Activated CD4-positive, alpha-beta memory T cell treated with anti-CD3 and anti-CD28 coated beads, Interleukin-2, amount 10 ng/mL, durations not matched to agents 7 days and 5 days (primary cell): ENCODE results near the gene CEL. TPM values are rescaled to one million over a fixed set of nuclear protein-coding genes. Genes with fewer than 3 reads are reported as not detected.
A peak's percentile ranks its signal among the peaks of the same experiment; 100 is the strongest.
"Not testable (repeated sequence)": the region's sequence is repeated elsewhere in the genome, so short reads cannot be mapped to it uniquely, and the experiment has no call there.

Experiments used
- CTCF ChIA-PET: fragments of 350-600 bp; sonication (Branson Sonifier 250); formaldehyde crosslinking; loops from one replicate; lab custom pipeline; 2021; ENCODE audit warnings: antibody characterized with exemption, inconsistent platforms; lab: Charles Lee
- POLR2A ChIA-PET: fragments of 350-600 bp; sonication (Branson Sonifier 250); formaldehyde crosslinking; loops from one replicate; lab custom pipeline; 2021; ENCODE audit warnings: antibody characterized with exemption; lab: Charles Lee
- DNase-seq: peaks from one replicate; pipeline ENCODE4 v3.0.0-alpha.2; 2020
- H3K27ac Mint-ChIP-seq: one replicate; pipeline ENCODE4 v1.8.0; 2021; ENCODE audit warnings: mild to moderate bottlenecking, mixed read lengths
- H3K27me3 Mint-ChIP-seq: one replicate; pipeline ENCODE4 v1.8.0; 2021; ENCODE audit warnings: mixed read lengths
- H3K36me3 Mint-ChIP-seq: one replicate; pipeline ENCODE4 v1.8.0; 2021; ENCODE audit warnings: low read depth, mixed read lengths
- H3K4me1 Mint-ChIP-seq: one replicate; pipeline ENCODE4 v1.8.0; 2021; ENCODE audit warnings: mixed read lengths
- H3K4me3 Mint-ChIP-seq: one replicate; pipeline ENCODE4 v1.8.0; 2021; ENCODE audit warnings: mild to moderate bottlenecking, mixed read lengths
- H3K9me3 Mint-ChIP-seq: one replicate; pipeline ENCODE4 v1.8.0; 2021; ENCODE audit warnings: mixed read lengths
- total RNA-seq, 2 experiments: library from RNA; stranded (reverse); gene quantifications; one replicate each; pipeline ENCODE4 v1.2.3, GENCODE V29; 2021

CEL gene
- 1 to 10 TPM; 1.1 to 1.4 TPM for total RNA-seq

GRCh38 chr9:133061764-133062145, at the start of gene CEL:
Gene CEL, plus strand, starts transcription at chr9:133061981. Its CDS starts 22 bp downstream, at chr9:133062003.
- H3K36me3 Mint-ChIP-seq: peaks cover 17% of the 10 kb centered on the region
- CTCF ChIA-PET: interaction anchor here (2.6 kb wide), 1 partner anchor 40 kb away, joined by 6 read pairs; no protein-coding TSS in a partner anchor
- DNase-seq, H3K4me3 Mint-ChIP-seq, H3K9me3 Mint-ChIP-seq, POLR2A ChIA-PET, H3K27ac Mint-ChIP-seq, H3K27me3 Mint-ChIP-seq: not testable (repeated sequence)
- peaks cover 42% of the 10 kb centered on the region for H3K4me1 Mint-ChIP-seq

DNA sequence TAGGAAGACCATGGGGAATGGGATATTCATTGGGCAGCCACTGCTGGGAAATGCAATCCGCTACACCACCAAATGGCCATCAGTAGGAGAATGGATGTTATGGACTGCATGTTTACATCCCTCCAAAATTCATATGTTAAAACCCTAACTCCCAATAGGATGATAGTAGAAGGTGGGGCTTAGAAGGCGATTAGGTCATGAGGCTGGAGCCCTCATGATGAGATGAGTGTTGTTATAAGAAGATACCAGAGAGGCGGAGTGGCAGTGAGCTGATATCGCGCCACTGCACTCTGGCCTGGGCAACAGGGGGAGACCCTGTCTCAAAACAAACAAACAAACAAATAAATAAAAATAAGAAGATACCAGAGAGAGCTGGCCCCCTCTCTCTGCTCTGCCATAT, 47.1 kb upstream of the CEL start:
- DNase-seq: no peak
- no peak overlapping the region for H3K4me3 Mint-ChIP-seq
- CTCF ChIA-PET: interaction anchor here (2.4 kb wide), 1 partner anchor 8 kb away, joined by 14 read pairs; no protein-coding TSS in a partner anchor
- no peak overlapping the region for H3K27ac Mint-ChIP-seq
- H3K9me3 Mint-ChIP-seq: no peaks in the 10 kb centered on the region
- H3K4me1 Mint-ChIP-seq: no peaks in the 10 kb centered on the region
- POLR2A ChIA-PET: no interaction called here
- H3K36me3 Mint-ChIP-seq: no peaks in the 10 kb centered on the region
- peaks cover 28% of the 10 kb centered on the region for H3K27me3 Mint-ChIP-seq

GRCh38 chr9:133023117-133023890, 38.5 kb upstream of the CEL start:
- peak; percentile 76 for DNase-seq
- peak overlapping the region; percentile 44 for H3K4me3 Mint-ChIP-seq
- ChIA-PET POLR2A (interaction anchor here (0.9 to 1.8 kb wide), 5 partner anchors 8 to 125 kb away, joined by 3 to 14 read pairs (median 4); partner anchors contain the start of gene GTF3C5), CTCF (interaction anchor here (0.8 to 4.3 kb wide), 14 partner anchors 8 to 218 kb away, joined by 3 to 54 read pairs (median 4); partner anchors contain the start of gene GTF3C5)
- no peaks in the 10 kb centered on the region for H3K9me3 Mint-ChIP-seq
- H3K27me3 Mint-ChIP-seq: peaks cover 4% of the 10 kb centered on the region
- peaks cover 20% of the 10 kb centered on the region for H3K4me1 Mint-ChIP-seq
- H3K27ac Mint-ChIP-seq: peak overlapping the region; percentile 49
- no peaks in the 10 kb centered on the region for H3K36me3 Mint-ChIP-seq

GRCh38 chr9:133026426-133026825, 35.4 kb upstream of the CEL start:
- CTCF ChIA-PET: no interaction called here
- H3K27ac Mint-ChIP-seq: no peak overlapping the region
- peaks cover 10% of the 10 kb centered on the region for H3K36me3 Mint-ChIP-seq
- no peaks in the 10 kb centered on the region for H3K9me3 Mint-ChIP-seq
- no peak for DNase-seq
- H3K27me3 Mint-ChIP-seq: peaks cover under 1% of the 10 kb centered on the region
- peaks cover 38% of the 10 kb centered on the region for H3K4me1 Mint-ChIP-seq
- no peak overlapping the region for H3K4me3 Mint-ChIP-seq
- POLR2A ChIA-PET: no interaction called here

DNA sequence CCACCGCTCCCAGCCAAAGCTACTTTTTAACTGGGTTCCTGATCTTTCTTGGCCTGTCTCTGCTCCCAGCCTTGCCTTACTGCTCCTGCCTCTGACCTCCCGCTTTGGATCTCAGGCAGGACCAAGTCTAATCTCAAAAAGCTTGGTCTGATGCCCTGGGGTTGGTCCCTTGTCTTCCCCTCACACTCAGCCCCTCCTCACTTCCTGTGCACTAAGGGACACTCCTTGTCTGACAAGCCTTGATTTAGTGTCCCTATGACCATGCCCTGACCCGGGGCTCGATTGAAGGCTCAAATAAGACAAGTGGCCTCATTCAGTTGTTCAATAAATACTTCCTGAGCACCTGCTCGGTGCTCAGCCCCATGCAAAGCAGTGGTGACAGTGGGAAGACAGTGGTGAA, 34.6 kb upstream of the CEL start:
- CTCF ChIA-PET: no interaction called here
- no peak for DNase-seq
- Mint-ChIP-seq H3K27ac (peak overlapping the region; percentile 16), H3K36me3 (peaks cover 17% of the 10 kb centered on the region), H3K4me1 (peaks cover 44% of the 10 kb centered on the region), H3K27me3 (no peaks in the 10 kb centered on the region), H3K9me3 (no peaks in the 10 kb centered on the region), H3K4me3 (no peak overlapping the region)
- POLR2A ChIA-PET: interaction anchor here (1.7 kb wide), 1 partner anchor 120 kb away, joined by 5 read pairs; no protein-coding TSS in a partner anchor

GRCh38 chr9:133028221-133028620, 33.6 kb upstream of the CEL start:
- Mint-ChIP-seq H3K27ac (no peak overlapping the region), H3K36me3 (peaks cover 28% of the 10 kb centered on the region), H3K4me1 (peaks cover 45% of the 10 kb centered on the region), H3K27me3 (no peaks in the 10 kb centered on the region), H3K9me3 (no peaks in the 10 kb centered on the region), H3K4me3 (peak overlapping the region; percentile 85)
- ChIA-PET CTCF (no interaction called here), POLR2A (interaction anchor here (1.7 kb wide), 1 partner anchor 119 kb away, joined by 5 read pairs; no protein-coding TSS in a partner anchor)
- no peak for DNase-seq

DNA sequence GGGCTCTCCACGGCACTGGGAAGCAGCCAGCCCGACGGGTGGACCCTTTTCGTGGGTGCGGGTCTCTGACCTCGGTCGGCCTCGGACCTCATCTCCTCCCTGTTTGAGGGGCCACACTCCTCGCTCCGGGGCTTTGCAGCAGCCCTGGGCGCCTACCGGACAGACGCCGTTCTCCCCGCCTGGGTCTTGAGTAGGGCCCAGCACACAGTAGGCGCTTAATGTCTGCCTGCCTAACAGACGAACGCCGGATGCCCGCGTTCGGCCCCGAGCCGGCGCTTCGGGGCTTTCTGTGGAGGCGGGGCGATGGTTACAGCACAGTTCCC, 31.8 kb upstream of the CEL start:
- CTCF ChIA-PET: interaction anchor here (0.7 to 3.4 kb wide), 9 partner anchors 7 to 360 kb away, joined by 3 to 54 read pairs (median 8); partner anchors contain the start of genes DDX31 and GTF3C4
- no peaks in the 10 kb centered on the region for H3K27me3 Mint-ChIP-seq

DNA sequence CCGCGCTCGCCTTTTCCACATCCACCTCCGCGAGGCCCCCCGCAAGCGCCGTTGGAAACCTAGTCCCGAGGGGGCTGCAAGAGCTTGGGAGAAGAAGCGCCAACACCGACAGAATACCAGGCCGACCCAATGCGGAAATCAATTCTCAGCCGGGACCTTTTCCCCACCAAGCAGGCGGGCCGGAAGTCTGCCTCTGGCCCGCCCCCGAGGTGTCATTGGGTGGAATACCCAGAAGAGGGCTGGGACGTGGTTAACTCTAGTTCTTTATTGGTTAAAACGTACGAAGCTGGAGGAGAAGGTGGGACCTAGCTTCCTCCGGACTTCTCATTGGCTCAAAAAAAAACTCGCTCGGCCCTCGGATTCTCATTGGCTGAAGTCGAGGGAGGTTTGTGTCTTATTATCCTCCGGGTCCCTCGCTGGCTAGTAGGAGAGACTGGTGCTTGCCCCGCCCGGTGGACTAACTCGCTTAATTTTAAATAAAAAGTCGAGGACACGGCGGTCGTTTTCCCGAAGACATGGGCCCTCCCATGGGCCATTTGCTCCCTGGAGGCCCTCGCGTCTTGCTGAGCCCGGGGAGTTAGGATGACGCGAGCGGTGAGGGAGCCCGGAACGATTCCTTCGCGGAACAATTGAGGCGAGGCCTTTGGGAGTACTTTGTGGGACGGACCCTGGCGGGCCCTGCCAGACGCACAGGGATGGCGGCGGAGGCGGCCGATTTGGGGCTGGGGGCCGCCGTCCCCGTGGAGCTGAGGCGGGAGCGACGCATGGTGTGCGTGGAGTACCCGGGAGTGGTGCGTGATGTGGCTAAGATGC, 31.3 kb upstream of the CEL start, which contains the start of gene GTF3C5:
GTF3C5 (plus strand) TSS at position 681 of the 813 bp plus-strand sequence; CDS start at position 696, 15 bp downstream.
- H3K36me3 Mint-ChIP-seq: peaks cover 30% of the 10 kb centered on the region
- peak within 1 kb of the TSS; percentile 90 for H3K27ac Mint-ChIP-seq
- ChIA-PET CTCF (interaction anchor here (0.7 to 3.4 kb wide), 12 partner anchors 8 to 360 kb away, joined by 3 to 54 read pairs (median 4); partner anchors contain the start of genes DDX31 and GTF3C4), POLR2A (interaction anchor here (0.8 to 3.2 kb wide), 41 partner anchors 8 to 1190 kb away, joined by 3 to 27 read pairs (median 6); partner anchors contain the start of genes DDX31, GTF3C4, MED22 and RPL7A)
- peak; percentile 94 for DNase-seq
- peak within 1 kb of the TSS; percentile 85 for H3K4me3 Mint-ChIP-seq
- peaks cover 46% of the 10 kb centered on the region for H3K4me1 Mint-ChIP-seq
- H3K9me3 Mint-ChIP-seq: no peaks in the 10 kb centered on the region
- H3K27me3 Mint-ChIP-seq: no peaks in the 10 kb centered on the region

More for the DNA sequence above, 31.8 kb upstream of the CEL start:
- Mint-ChIP-seq H3K36me3 (peaks cover 30% of the 10 kb centered on the region), H3K27ac (peak overlapping the region; percentile 90), H3K9me3 (no peaks in the 10 kb centered on the region), H3K4me3 (peak overlapping the region; percentile 85), H3K4me1 (peaks cover 46% of the 10 kb centered on the region)
- DNase-seq: no peak
- POLR2A ChIA-PET: interaction anchor here (0.8 to 3.2 kb wide), 35 partner anchors 8 to 1190 kb away, joined by 3 to 27 read pairs (median 6); partner anchors contain the start of genes DDX31, GTF3C4, MED22 and RPL7A

DNA sequence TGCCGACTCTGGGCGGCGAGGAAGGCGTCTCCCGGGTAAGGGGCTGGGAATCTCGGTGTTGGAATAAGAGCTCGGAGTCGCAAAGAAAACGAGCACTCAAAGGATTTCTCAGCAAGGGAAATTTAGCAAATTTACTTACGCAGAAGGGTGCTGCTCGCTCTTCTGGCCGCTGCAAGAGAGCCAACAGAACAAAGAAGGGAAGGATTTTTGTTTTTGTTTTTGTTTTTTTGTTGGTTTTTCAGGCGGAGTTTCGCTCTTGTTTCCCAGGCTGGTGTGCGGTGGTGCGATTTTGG, 30.7 kb upstream of the CEL start:
- ChIA-PET POLR2A (interaction anchor here (0.8 to 3.2 kb wide), 32 partner anchors 9 to 652 kb away, joined by 3 to 27 read pairs (median 8); partner anchors contain the start of genes MED22, RPL7A and TSC1), CTCF (interaction anchor here (0.9 to 3.4 kb wide), 8 partner anchors 8 to 155 kb away, joined by 3 to 54 read pairs (median 10); no protein-coding TSS in a partner anchor)
- Mint-ChIP-seq H3K4me3 (peak overlapping the region; percentile 85), H3K9me3 (no peaks in the 10 kb centered on the region), H3K27ac (peak overlapping the region; percentile 90), H3K27me3 (no peaks in the 10 kb centered on the region), H3K4me1 (peaks cover 46% of the 10 kb centered on the region), H3K36me3 (peaks cover 30% of the 10 kb centered on the region)
- no peak for DNase-seq

DNA sequence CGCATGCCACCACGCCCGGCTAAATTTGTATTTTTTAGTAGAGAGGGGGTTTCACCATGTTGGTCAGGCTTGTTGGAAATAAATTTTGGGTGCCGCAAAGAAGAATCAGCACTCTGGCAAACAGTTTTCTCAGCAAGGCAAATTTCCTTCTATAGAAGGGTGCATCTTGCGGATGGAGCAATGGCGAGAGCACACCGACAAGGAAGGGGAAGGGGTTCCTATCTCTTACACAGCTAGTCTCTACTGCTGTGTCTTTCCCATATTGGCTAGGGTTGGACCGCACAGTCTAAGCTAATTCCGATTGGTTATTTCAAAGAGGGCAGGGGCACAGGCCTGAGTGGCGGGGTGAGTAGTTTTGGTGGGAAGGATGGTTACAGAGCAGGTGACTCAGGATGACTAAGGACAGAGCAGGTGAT, 30.3 kb upstream of the CEL start:
- peak overlapping the region; percentile 85 for H3K4me3 Mint-ChIP-seq
- DNase-seq: no peak
- H3K36me3 Mint-ChIP-seq: peaks cover 30% of the 10 kb centered on the region
- ChIA-PET CTCF (interaction anchor here (0.8 to 3.4 kb wide), 8 partner anchors 9 to 155 kb away, joined by 3 to 54 read pairs (median 10); no protein-coding TSS in a partner anchor), POLR2A (interaction anchor here (0.8 to 3.2 kb wide), 31 partner anchors 9 to 651 kb away, joined by 3 to 27 read pairs (median 8); partner anchors contain the start of genes MED22, RPL7A and TSC1)
- no peaks in the 10 kb centered on the region for H3K27me3 Mint-ChIP-seq
- H3K9me3 Mint-ChIP-seq: no peaks in the 10 kb centered on the region
- peak overlapping the region; percentile 66 for H3K27ac Mint-ChIP-seq
- H3K4me1 Mint-ChIP-seq: peaks cover 46% of the 10 kb centered on the region

- Mint-ChIP-seq H3K27ac (peak overlapping the region; percentile 66), H3K4me3 (peak overlapping the region; percentile 85), H3K9me3 (no peaks in the 10 kb centered on the region), H3K27me3 (no peaks in the 10 kb centered on the region), H3K4me1 (peaks cover 46% of the 10 kb centered on the region), H3K36me3 (peaks cover 30% of the 10 kb centered on the region)
- DNase-seq: no peak
- POLR2A ChIA-PET: interaction anchor here (0.7 to 3.2 kb wide), 6 partner anchors 10 to 135 kb away, joined by 3 to 23 read pairs (median 5); no protein-coding TSS in a partner anchor
- CTCF ChIA-PET: interaction anchor here (0.8 to 3.4 kb wide), 6 partner anchors 9 to 116 kb away, joined by 3 to 54 read pairs (median 18); no protein-coding TSS in a partner anchor
Observed at GRCh38 chr9:133032171-133032570, 29.6 kb upstream of the CEL start.

DNA sequence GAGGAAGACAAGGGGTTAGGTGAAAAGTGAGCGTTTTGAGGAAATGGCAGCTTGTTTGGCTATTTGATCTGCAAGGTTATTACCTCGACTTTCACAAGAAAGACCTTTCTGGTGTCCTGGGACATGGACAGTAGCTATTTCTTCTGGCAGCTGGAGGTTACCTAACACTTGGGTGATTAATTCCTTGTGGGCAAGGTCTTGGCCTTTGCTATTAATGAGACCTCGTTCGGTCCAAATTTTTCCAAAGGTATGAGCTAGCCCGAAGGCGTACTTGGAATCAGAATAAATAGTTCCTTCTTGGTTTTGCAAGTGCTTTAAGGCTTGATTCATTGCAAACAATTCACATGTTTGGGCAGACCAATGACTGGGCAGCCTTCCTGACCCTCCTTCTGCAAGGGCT, 26.1 kb upstream of the CEL start:
- no peak overlapping the region for H3K4me3 Mint-ChIP-seq
- H3K27ac Mint-ChIP-seq: no peak overlapping the region
- peaks cover 24% of the 10 kb centered on the region for H3K36me3 Mint-ChIP-seq
- H3K4me1 Mint-ChIP-seq: peaks cover 31% of the 10 kb centered on the region
- ChIA-PET POLR2A (no interaction called here), CTCF (interaction anchor here (1.0 to 1.6 kb wide), 3 partner anchors 13 to 111 kb away, joined by 3 to 8 read pairs (median 5); no protein-coding TSS in a partner anchor)
- H3K27me3 Mint-ChIP-seq: no peaks in the 10 kb centered on the region
- DNase-seq: no peak
- no peaks in the 10 kb centered on the region for H3K9me3 Mint-ChIP-seq
